Activated T-helper 1 cell treated with anti-CD3 and anti-CD28 coated beads, Interleukin-2, amount 50 U/mL, for 16 hours (primary cell): Measurements from ENCODE around the gene FILIP1L.

Experiments used
- DNase-seq, 2 donors: peaks; one replicate each; pipeline ENCODE4 v3.0.0-alpha.2; 2020; ENCODE audit warnings: low read depth in 1 of 2, low spot score in 1 of 2

FILIP1L gene

DNA sequence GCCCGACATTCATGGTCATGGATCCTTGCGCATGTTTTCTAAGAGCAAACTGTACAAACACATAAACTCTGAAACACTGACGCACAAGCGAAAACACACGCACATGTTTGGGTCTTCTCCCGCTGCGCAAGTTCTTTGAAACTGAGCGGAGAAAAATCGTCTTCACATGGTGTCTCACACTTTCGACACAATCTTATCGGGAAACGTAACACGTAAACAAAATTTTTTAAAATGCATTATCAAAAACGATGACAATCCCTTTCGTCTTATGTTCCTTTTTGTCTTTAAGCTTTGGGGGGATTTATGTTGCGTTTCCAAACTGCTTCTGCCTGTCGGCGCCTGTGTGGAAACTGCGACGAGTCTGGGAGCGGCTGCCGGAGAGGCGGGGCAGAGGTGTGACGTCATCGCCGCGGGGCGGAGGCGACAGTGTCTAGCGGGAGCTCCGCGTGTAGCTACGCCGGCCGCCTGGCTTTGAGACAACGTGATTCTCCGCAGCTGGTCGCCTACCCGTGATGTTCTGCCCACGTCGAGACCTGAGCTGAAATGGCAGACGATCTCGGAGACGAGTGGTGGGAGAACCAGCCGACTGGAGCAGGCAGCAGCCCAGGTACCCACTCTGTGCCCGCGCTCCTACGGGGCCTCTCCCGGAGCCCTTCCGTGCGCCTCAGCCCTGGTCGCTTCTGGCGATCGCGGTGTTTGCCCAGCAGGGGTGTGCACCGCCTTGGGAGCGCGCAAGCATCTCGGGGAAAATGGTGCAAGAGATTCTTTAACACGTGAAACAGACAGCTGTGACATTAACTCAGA is 296.7 kb downstream of the FILIP1L start, which contains the start of gene CMSS1:
CMSS1 (plus strand) TSS at position 426 of the 804 bp plus-strand sequence.
- DNase-seq: peak; percentile 90 to 95

DNA sequence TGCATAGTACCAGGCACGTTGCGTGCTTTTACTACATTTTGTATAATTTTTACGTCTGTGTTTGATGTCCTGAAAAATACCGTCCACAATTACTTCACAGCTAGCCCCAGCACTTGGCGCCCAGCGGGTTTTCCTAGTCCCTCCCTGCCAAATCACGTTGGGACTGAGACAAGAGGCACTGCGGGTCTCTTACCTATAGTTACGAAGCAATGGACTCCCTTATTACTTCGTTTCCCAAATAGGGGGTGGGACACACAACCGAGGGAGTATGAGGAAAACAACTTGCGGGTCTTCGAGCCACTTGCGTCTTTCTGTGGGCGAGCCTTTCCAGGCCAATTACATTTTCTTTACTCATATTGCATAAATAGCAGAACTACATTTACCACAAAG is 297.3 kb downstream of the FILIP1L start:
- no peak for DNase-seq

- no peak for DNase-seq
These were observed 303.9 kb downstream of the FILIP1L start for GRCh38 chr3:99810403-99810802.

DNA sequence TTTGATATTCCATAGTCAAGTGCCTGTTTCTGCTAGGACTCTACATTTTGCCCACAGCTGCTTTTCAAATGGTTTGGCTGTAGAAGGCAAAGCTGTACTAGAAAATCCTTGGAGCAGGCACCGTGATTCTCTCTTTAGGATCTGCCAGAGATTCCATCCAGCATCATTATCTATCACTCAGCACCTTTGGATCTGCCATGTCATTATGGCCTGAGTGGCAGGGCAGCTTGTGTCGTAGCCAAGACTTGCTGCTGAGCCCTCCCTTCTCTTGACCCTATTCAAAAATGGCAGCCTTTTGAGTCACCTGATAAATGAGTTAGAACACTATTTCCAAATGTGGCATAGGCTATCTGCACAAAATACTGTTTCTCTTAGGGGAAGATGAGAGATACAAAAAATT is 304.7 kb downstream of the FILIP1L start:
- no peak for DNase-seq

- peak in 1 of 2 donors; percentile 16 for DNase-seq
These were observed 306.0 kb downstream of the FILIP1L start for GRCh38 chr3:99808163-99808794.

DNA sequence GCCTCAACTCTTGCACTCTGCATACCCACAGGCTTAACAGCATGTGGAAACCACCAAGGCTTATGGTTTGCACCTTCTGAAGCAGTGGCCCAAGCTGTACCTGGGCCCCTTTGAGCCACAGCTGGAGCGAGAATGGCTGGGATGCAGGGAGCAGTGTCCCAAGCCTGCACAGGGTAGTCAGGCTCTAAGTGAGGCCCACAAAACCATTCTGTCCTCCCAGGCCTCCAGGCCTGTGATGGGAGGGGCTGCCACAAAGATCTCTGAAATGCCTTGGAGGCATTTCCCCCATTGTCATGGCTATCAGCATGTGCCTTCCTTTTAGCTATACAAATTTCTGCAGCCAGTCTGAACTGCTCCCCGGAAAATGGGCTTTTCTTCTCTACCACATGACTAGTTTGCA is 309.1 kb downstream of the FILIP1L start:
- DNase-seq: no peak

- DNase-seq: no peak
These were observed 311.0 kb downstream of the FILIP1L start for GRCh38 chr3:99803297-99803696.

DNA sequence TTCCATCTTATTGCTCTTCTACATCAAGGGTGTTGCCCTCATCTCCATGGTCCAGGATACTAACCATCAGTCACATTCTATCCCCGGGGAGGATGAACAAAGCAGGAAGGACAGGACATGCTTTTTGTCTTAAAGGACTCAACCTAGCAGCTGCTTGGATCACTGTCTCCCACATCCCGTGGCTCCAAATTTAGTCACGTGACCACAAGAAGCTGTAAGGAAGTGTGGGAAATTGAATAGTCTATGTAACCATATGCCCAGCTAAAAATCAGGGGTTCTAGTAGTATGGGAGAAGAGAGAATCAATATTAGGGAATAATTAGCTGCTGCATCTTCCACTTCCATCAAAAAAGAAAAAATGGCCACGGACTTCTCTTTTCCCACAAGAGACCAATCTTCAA is 314.9 kb downstream of the FILIP1L start:
- DNase-seq: no peak

DNA sequence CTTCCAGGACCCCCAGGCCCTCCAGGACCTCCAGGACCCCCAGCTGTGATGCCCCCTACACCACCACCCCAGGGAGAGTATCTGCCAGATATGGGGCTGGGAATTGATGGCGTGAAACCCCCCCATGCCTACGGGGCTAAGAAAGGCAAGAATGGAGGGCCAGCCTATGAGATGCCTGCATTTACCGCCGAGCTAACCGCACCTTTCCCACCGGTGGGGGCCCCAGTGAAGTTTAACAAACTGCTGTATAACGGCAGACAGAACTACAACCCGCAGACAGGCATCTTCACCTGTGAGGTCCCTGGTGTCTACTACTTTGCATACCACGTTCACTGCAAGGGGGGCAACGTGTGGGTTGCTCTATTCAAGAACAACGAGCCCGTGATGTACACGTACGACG is 318.7 kb downstream of the FILIP1L start:
- DNase-seq: no peak

GRCh38 chr3:99794485-99794884 is 319.8 kb downstream of the FILIP1L start:
- DNase-seq: no peak

GRCh38 chr3:99789011-99789721 is 325.1 kb downstream of the FILIP1L start:
- DNase-seq: no peak
